Measurements from ENCODE around the gene KCNK5. TPM values are rescaled to one million over a fixed set of nuclear protein-coding genes. Genes with fewer than 3 reads are reported as not detected.

Gene KCNK5
- total RNA-seq, 2 donors from 2014 or later: 1.1 to 2.0 TPM

DNA sequence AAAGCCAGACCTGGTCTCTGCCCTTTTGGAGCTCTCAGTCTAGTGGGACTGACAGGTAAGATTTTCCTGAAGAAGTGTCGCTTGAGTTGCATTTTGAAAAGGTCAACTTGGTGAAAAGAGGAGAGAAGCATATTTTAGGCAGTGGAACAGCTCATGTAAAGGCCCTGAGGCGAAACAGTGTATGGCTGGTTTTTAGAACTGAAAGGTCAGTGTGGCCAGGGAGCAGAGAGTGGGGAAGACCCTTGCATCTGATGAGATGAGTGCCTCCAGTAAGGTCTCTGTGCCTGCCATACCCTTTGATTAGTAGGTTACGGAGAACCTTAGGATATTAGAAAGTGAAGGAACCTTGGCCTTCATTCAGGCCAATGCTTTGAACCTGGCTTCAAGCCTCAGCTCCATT is 58.4 kb downstream of the KCNK5 start:
- Histone ChIP-seq H3K9me3 (peaks cover 0 to 9% of the 10 kb centered on the region in 2 donors), H3K36me3 (no peaks in the 10 kb centered on the region), H3K27me3 (no peaks in the 10 kb centered on the region), H3K4me3 (no peak overlapping the region), H3K4me1 (peaks cover 0 to 6% of the 10 kb centered on the region in 2 donors), H3K27ac (no peak overlapping the region)
- TF ChIP-seq, protein P1, sequence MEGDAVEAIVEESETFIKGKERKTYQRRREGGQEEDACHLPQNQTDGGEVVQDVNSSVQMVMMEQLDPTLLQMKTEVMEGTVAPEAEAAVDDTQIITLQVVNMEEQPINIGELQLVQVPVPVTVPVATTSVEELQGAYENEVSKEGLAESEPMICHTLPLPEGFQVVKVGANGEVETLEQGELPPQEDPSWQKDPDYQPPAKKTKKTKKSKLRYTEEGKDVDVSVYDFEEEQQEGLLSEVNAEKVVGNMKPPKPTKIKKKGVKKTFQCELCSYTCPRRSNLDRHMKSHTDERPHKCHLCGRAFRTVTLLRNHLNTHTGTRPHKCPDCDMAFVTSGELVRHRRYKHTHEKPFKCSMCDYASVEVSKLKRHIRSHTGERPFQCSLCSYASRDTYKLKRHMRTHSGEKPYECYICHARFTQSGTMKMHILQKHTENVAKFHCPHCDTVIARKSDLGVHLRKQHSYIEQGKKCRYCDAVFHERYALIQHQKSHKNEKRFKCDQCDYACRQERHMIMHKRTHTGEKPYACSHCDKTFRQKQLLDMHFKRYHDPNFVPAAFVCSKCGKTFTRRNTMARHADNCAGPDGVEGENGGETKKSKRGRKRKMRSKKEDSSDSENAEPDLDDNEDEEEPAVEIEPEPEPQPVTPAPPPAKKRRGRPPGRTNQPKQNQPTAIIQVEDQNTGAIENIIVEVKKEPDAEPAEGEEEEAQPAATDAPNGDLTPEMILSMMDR (IDR thresholded peaks at IDR 0.05): no peak
- no peak for DNase-seq (ENCODE audit: low spot score)

DNA sequence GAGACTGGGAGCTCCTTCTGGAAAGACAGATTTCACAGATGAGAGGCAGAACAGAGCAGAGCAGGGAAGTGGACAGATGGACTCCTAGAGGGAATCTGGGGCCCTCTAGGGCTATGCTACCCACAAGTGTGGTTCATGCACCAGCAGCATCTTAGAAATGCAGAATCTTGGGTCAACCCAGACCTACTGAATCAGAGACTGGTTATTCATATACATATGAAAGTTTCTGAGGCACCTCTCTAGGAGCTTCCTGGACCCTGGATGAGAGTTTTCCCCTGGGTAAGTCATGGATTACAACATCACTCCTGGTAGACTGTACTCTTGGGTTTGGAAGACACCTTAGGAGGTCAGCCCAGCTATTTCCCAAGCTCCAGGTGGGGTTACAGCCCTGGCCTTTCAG is 58.9 kb downstream of the KCNK5 start:
- no peaks in the 10 kb centered on the region for H3K27me3 ChIP-seq
- H3K27ac ChIP-seq: no peak overlapping the region
- H3K36me3 ChIP-seq: no peaks in the 10 kb centered on the region
- TF ChIP-seq, protein P1 (IDR thresholded peaks at IDR 0.05): no peak
- H3K4me3 ChIP-seq: no peak overlapping the region
- H3K9me3 ChIP-seq: peaks cover 0 to 9% of the 10 kb centered on the region in 2 donors
- peaks cover 0 to 6% of the 10 kb centered on the region in 2 donors for H3K4me1 ChIP-seq
- DNase-seq (ENCODE audit: low spot score): no peak

DNA sequence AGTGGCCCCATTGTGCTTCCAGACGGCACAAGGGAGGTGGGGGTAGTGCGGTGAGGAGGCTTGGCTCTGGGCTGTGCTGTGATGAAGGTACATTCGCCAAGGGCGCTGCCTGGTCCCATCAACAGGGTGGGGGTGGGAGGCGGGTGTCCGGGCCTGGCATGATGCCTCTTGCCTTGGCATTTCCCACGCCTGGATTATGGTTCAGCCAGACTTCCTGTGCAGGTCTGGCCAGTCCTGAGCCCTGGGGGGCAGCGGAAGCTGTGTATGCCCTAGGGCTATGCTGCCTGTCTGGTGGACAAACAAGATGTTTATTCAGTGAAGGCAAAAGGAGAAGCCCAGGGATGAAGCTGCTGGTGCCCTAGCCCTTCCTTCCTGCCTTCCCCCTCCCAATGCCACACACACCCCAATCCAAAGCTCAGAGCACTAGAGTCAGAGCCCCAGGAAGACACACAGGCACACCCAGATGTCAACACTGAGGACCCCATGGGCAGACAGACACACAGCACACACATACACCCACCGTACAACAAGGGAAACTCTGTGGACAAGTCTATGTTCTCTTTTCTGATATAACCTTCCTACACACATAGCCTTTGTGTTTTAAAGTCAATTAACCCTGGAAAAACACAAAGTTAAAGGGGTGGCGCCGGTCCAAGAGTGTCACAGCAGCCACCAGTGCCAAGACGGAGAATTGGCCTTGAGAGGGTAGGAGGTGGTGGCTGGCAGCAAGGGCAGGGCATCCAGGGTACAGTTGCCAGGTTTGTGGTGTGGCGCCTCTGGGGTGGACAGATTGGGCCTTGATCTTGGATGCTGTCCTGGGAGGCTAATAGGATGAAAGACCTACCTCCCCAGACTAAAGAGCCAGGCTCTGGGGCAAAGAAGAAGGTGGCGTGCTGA is 59.6 kb downstream of the KCNK5 start:
- no peak for DNase-seq (ENCODE audit: low spot score)
- Histone ChIP-seq H3K36me3 (no peaks in the 10 kb centered on the region), H3K4me1 (peaks cover 0 to 6% of the 10 kb centered on the region in 2 donors), H3K9me3 (peaks cover 0 to 9% of the 10 kb centered on the region in 2 donors), H3K4me3 (no peak overlapping the region), H3K27me3 (no peaks in the 10 kb centered on the region), H3K27ac (no peak overlapping the region)
- TF ChIP-seq, protein P1 (IDR thresholded peaks at IDR 0.05): no peak

DNA sequence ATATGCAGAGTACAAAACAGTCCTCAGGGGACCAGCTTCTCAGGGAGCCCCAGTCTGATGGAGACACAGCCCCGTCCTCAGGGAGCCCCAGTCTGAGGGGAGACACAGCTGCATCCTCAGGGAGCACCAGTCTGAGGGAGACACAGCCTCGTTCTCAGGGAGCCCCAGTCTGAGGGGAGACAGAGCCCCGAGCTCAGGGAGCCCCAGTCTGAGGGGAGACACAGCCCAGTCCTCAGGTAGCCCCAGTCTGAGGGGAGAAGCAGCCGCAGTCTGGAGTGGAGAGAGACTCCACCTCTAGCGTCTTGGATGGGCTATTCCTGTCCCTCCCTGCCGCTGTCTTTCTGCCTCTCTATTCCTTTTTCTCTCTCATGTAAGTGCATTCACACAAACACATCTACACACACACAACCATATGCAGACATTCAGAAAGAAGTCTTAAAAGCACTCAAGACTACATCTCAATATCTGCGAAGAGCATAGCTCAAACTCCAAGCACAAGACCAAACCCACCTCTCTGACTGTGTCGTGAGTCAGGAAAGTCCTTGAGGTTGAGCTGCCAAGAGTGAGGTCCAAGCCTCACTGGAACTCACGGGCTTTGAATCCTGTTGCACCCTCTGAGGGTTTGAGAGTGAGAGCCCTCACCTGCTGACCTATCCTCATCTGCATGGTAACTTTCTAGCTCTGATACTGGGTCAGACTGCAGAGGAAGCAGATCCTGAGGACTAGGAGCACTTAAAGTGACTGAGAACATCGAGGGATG is 61.2 kb downstream of the KCNK5 start:
- Histone ChIP-seq H3K27ac (no peak overlapping the region), H3K27me3 (no peaks in the 10 kb centered on the region), H3K9me3 (peaks cover 0 to 9% of the 10 kb centered on the region in 2 donors), H3K36me3 (no peaks in the 10 kb centered on the region), H3K4me3 (no peak overlapping the region), H3K4me1 (peaks cover 0 to 6% of the 10 kb centered on the region in 2 donors)
- no peak for DNase-seq (ENCODE audit: low spot score)
- TF ChIP-seq, protein P1 (IDR thresholded peaks at IDR 0.05): no peak

DNA sequence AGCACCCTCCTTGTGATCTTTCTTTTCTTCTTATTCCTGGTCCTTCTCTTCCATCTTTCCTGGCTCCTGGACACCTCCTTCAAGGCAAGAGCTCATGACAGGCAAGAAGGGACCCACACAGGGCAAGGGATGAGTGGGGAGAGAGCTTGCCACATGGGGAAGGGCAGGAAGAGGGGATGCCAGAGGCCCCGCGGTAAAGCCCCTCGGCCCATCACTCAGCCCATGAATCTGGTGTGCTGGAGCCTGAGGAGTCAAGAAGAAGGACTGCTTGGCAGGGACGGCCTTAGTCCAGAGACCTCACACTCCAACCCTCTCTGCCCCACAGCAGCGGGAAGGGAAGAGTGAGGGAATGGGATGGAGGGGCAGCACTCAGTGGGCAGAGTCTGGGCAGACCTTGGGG is 62.0 kb downstream of the KCNK5 start:
- DNase-seq (ENCODE audit: low spot score): no peak
- H3K27ac ChIP-seq: no peak overlapping the region
- H3K4me1 ChIP-seq: peaks cover 0 to 6% of the 10 kb centered on the region in 2 donors
- H3K4me3 ChIP-seq: no peak overlapping the region
- H3K27me3 ChIP-seq: no peaks in the 10 kb centered on the region
- TF ChIP-seq, protein P1 (IDR thresholded peaks at IDR 0.05): no peak
- peaks cover 0 to 9% of the 10 kb centered on the region in 2 donors for H3K9me3 ChIP-seq
- H3K36me3 ChIP-seq: no peaks in the 10 kb centered on the region
